HG02852 (cell line): ENCODE measurements around the gene SOD1.
A peak's percentile ranks its signal among the peaks of the same experiment; 100 is the strongest.
"Not testable (repeated sequence)": the region's sequence is repeated elsewhere in the genome, so short reads cannot be mapped to it uniquely, and the experiment has no call there.

Experiments
- ATAC-seq: cut with Tn5 transposase; IDR thresholded peaks from one replicate; pipeline ENCODE4 v1.9.1; 2021; ENCODE audit warnings: mild to moderate bottlenecking, moderate library complexity; ENCODE audit not compliant: unreplicated experiment

The SOD1 gene

GRCh38 chr21:31654821-31655580 is 4.5 kb upstream of the SOD1 start:
- ATAC-seq = not testable (repeated sequence)

GRCh38 chr21:31656199-31657095 is 3.0 kb upstream of the SOD1 start:
- no peak for ATAC-seq

- no peak for ATAC-seq
These were observed 1.4 kb upstream of the SOD1 start for GRCh38 chr21:31658053-31658452.

GRCh38 chr21:31659286-31659535 is 282 bp upstream of the SOD1 start:
- peak; percentile 15 for ATAC-seq

- peak; percentile 31 for ATAC-seq
These were observed 719 bp downstream of the SOD1 start for GRCh38 chr21:31660259-31660565.

DNA sequence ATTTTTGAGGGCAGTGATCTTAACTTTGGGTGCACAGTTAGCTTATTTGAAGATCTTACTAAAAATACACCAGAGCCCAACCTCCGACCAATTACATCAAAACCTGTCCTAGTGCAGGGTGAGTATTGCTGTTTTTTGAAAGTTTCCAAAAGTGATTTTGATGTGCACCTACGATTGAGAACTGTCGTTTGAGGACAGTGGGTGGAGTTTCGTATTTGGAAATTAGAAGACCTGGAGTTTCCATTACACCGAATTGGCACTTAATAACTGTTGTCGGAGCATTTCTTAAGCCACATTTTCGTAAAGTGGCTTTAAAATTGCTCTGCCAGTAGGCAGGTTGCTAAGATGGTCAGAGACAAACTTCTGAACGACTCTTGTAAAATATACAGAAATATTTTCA is 1.1 kb downstream of the SOD1 start:
- ATAC-seq = no peak

GRCh38 chr21:31663584-31664249 is 4.2 kb downstream of the SOD1 start:
- no peak for ATAC-seq

DNA sequence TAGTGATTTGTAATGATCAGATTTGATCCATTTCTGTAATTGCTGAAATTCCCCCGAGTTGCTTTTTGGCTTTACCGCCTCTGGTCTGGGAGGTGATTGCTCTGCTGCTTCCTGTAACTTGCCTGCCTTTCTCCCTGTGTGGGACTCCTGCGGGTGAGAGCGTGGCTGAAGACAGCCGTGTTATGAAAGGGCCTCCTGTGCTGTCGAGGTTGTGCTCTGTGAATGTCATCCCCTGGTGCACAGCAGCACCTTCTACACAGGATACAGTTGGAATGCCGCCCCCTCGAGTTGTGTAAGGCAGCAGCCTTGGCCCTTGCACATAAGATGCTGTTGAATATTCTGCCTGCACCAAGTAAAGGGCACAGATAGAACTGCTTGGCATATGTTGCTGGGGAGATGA is 5.9 kb downstream of the SOD1 start:
- no peak for ATAC-seq

GRCh38 chr21:31665869-31666268 is 6.4 kb downstream of the SOD1 start:
- ATAC-seq = not testable (repeated sequence)

DNA sequence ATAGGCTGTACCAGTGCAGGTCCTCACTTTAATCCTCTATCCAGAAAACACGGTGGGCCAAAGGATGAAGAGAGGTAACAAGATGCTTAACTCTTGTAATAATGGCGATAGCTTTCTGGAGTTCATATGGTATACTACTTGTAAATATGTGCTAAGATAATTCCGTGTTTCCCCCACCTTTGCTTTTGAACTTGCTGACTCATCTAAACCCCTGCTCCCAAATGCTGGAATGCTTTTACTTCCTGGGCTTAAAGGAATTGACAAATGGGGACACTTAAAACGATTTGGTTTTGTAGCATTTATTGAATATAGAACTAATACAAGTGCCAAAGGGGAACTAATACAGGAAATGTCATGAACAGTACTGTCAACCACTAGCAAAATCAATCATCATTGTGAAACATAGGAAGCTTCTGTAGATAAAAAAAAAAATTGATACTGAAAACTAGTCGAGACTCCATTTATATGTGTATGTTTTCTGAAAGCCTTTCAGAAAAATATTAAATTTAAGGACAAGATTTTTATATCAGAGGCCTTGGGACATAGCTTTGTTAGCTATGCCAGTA is 7.0 kb downstream of the SOD1 start:
- ATAC-seq = no peak

DNA sequence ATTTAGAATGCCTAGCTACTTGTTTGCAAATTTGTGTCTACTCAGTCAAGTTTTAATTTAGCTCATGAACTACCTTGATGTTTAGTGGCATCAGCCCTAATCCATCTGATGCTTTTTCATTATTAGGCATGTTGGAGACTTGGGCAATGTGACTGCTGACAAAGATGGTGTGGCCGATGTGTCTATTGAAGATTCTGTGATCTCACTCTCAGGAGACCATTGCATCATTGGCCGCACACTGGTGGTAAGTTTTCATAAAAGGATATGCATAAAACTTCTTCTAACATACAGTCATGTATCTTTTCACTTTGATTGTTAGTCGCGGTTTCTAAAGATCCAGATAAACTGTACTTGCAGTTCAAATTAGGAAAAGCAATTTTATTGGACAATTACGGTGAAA is 7.6 kb downstream of the SOD1 start:
- no peak for ATAC-seq

GRCh38 chr21:31667639-31668038 is 8.1 kb downstream of the SOD1 start:
- no peak for ATAC-seq

- peak; percentile 42 for ATAC-seq
These were observed 9.4 kb downstream of the SOD1 start for GRCh38 chr21:31668651-31669491.

DNA sequence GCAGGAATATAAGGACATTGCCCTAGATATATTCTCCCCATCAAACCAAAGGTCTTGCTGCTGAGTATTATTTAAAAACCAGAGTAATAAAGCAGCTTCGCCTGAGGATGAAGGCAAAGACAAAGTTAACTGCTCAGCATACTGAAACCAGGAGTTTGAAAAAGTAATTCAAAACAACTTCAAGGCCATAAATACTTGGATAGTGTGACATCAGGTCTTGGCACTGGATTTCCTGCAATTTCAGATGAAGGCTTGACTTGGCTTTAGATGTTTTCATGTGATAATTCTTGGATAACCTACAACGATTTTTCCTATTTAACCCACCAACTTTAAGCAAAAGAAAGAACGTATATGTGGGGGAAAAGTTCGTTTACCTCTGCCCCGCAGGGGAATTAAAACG is 10.6 kb downstream of the SOD1 start:
- ATAC-seq = no peak

GRCh38 chr21:31671146-31671716 is 11.7 kb downstream of the SOD1 start:
- ATAC-seq = no peak

DNA sequence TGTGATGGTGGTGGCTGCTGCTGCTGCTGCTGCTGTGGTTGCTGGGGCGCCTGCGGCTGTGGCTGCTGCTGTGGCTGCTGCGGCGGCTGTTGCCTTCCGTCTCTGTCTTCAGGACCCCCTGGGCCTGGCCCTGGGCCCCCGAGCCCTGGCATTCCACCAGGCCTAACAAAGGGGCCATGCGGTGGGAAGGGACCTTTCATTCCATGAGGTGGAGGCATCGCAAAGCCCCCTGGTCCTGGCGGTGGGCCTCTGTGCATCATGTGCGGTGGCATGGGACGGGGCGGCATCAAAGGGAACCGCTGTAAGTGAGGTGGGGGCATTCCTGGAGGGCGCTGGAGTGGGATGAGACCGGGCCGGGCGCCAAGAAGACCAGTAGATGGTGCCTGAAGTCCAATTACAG is 12.4 kb downstream of the SOD1 start:
- no peak for ATAC-seq

DNA sequence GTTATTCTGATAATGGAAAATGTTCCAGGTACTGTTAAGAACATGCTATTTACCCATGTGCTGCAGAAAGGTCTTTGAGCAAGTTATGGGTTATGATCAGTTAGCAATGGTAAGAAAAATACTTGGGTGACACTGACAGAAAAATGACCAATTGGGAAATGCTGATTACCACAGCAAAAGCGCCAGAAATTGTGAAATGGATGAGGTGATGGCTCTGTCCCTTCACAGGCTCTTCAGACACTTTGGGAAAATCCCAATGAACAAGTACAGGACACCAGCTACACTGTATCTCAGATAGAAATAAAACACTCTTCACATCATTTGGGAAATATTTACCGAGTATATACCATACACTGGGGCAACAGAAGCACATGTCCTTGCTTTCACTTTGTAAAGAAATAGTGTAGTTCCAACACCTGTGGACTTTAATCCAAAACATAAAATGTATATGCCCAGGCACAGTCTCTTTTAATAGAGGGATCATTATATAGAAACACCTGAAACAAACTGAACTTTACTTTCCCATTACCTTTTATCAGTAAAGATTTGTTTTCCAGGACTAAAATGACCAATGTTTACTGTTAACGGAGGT is 13.9 kb downstream of the SOD1 start:
- no peak for ATAC-seq

DNA sequence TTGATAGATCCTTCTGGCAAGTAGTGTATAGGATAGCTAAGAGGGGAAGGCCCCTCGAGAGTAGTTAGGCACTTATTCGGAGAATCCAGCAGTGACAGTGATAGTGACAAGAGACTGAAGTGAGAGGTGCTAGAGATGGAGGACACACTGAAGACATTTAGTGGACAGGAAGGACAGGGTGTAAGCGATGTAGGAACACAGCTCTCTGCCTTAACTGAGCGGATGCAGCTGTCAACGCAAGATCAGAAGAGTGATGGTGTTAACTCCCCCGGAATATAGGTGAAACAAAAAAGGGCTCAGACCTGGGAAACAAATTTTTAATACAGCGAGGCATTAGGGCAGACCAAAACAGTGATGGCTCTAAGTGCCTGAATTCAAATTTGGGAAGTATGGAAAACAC is 15.8 kb downstream of the SOD1 start:
- no peak for ATAC-seq

GRCh38 chr21:31675960-31676359 is 16.5 kb downstream of the SOD1 start:
- no peak for ATAC-seq

DNA sequence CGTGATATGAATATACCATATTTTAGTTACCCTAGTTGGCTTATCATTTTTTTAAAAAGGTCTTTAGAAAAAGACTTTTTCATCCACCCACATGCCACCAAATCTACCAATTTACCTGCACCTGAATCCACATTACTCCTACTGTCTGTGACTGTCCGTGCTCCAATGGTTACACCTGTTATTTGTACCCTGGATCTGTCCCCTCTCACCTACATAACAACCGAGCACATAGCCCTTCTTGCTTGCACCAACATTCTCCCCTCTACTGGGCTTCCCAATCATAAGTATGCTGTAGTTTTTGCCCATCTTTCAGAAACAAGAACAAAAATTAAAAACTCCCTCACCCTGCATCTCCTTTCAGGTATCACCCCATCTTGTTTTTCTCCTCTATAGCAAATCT is 17.6 kb downstream of the SOD1 start:
- no peak for ATAC-seq
